Head of caudate nucleus (tissue), 42 donors: ENCODE measurements around the gene GRAP.

Source experiments
- DNase-seq, 42 donors: peaks; one replicate each; pipeline versions ENCODE4 v3.0.0 to v3.0.0-alpha.2; 2020 to 2021; ENCODE audit warnings: mixed read lengths in 7 of 42
- intact Hi-C: fragments of 100-400 bp; cut with DNase I; formaldehyde crosslinking; loops from one replicate; pipeline ENCODE4 v1.15.0; 2022

GRAP gene

DNA sequence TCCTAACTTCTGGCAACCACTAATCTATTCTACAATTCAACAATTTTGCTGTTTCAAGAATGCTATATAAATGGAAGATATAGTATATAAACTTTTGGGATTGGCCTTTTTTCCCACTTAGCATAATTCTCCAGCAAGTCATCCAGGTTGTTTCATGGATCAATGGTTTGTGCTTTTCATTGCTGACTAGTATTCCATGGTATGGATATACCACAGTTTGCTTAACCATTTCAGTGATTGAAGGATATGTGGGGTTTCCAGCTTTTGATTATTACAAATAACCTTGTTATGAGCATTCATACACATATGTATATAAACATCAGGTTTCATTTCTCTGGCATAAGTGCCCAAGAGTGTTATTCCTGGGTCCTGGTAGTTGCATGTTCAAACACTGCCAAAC lies 40.1 kb downstream of the GRAP start:
- DNase-seq: no peak
- intact Hi-C loops: no loop called here

- intact Hi-C loops: no loop called here
- DNase-seq: no peak
Measured at GRCh38 chr17:19005789-19006430, 40.8 kb downstream of the GRAP start.

- intact Hi-C loops: no loop called here
- no peak for DNase-seq
Measured at GRCh38 chr17:19005137-19005773, 41.5 kb downstream of the GRAP start.

GRCh38 chr17:19004421-19005136 lies 42.2 kb downstream of the GRAP start, which contains the start of gene FAM83G:
TSS of gene FAM83G (minus strand) at chr17:19004764. CDS start at chr17:19004041, 723 bp downstream.
- DNase-seq: peak; percentile 5 to 85 (median 64)
- intact Hi-C loops: no loop called here

GRCh38 chr17:19003543-19004420 lies 43.0 kb downstream of the GRAP start:
- intact Hi-C loops: no loop called here
- peak in 1 of 42 donors; percentile 12 for DNase-seq

DNA sequence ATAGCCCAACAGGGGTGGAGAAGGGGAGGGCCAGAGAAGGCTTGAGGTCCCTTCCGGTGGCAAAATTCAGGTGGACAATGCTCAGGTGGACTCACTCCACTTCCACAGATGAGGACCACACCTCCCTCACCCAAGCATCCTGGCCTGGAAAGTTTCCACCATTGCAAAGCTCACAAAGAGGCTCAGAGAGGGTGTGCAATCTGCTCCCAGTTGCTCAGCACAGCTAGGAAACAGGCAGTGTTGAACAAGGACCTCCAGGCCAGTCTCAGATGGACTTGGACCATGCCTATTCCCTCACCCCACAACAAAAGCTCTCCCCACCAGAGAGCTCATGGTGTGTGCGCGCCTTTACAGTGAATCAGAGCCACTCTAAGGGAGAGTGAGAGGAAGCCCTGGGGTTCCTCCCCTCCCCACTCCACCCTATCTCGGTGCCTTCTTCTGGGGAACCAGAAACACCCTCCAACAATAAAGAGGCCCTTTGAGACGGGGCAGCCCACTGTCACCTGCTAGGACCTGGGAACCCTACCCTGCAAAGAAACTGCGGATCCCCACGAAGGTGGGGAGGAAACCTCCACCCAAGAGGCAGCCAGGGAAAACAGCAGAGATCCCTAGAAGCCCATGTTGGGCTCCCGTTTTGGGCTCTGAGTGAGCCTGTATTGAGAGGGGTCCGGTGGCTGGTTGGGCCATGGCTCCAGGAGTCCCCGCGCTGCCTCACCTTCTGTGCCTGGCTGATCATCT lies 43.8 kb downstream of the GRAP start:
- intact Hi-C loops: no loop called here
- DNase-seq: no peak

DNA sequence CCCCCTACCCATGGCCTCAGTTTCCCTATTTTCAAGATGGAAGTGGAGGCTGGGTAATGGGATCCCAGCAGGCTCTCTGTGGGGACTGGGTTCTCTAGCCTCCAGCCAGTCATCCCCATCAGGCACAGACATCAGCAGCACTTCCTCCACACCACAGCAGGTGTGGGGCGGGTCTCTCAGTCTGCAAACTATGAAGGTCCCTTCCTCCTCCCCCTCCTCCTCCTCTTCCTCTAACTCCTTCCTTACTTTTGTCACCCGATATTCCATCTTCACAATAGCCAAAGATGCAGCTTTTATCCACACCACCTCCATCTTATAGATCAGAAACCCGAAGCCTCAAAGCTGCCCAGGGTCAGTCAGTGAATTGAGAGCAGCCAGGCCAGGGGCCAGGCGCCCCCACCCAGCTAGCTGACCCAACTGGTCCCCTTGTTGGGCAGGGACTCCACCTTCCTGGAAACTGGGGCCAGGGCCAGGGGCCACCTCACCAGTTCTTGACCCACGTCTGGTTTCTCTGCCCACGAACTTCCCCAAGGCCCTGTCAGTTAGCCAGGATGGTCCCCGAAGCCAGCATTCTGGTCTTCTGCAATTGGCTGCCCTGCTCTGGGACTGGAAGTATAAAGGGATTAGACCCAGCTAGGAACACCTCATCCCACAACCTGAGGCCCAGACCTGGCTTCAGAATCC lies 44.7 kb downstream of the GRAP start:
- DNase-seq: no peak
- intact Hi-C loops: no loop called here

- intact Hi-C loops: no loop called here
- no peak for DNase-seq
Measured at GRCh38 chr17:19000531-19001325, 46.0 kb downstream of the GRAP start.

GRCh38 chr17:18999911-19000310 lies 46.8 kb downstream of the GRAP start:
- intact Hi-C loops: no loop called here
- no peak for DNase-seq

DNA sequence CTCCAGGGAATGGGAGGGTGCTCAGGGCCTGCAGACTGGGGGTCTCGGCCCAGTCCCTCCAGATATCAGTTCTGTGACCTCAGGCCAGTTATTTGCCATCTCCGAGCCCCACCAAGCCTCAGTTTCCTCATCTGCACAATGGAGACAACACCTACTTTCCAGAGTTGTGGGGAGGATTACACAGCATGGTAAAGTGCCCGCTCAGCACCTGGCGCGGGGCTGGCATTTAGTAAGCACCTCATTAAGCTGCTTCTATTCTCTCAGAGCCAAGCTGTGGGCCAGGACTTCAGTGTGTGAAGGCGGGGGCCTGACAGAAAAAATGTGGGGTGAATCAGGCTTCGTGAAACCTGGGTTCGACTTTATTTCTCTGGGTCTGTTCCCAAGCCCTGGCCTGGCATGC lies 47.4 kb downstream of the GRAP start:
- no peak for DNase-seq
- intact Hi-C loops: no loop called here

DNA sequence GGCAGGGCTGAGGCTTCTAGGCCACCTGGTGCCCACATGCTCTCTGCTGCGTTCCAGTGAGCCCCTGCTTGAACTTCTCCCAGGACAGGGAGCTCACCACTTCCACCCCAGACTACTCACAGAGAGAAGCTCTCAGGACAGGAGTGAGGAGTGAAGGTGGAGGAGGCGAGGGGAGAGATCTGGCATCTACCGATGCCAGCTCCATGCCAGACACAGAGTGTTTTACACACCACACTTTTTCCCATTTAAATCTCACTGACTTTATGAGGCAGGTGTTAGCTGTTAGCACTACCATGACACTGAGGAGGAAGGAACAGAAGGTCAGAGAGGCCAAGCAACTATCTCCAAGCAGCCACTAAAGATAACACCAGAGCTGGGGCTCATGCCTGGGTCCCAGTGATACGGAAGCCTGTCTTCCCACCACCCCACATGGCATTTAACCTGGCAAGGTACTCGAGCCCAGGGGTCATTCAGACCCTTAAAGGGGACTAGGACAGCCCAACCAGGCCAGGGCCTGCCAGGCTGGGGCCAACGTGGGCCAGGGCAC lies 49.0 kb downstream of the GRAP start:
- no peak for DNase-seq
- intact Hi-C loops: no loop called here

GRCh38 chr17:18996458-18996857 lies 50.3 kb downstream of the GRAP start:
- no peak for DNase-seq
- intact Hi-C loops: no loop called here

DNA sequence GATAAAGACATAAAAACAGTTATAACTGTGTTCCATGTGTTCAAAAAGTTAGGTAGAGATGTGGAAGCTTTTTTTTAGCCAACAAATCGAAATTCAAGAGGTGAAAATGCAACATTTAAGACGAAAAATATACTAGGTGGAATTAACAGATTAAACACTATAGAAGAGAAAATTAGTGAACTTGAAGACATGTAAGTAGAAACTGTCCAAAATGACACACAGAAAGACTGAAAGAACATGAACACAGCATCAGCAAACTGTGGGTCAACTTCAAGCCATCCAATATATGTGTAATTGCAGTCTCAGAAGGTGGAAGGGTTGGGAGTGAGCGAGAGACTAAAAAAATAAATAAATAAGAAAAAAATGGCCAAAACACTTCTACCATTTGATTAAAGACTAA lies 51.5 kb downstream of the GRAP start:
- intact Hi-C loops: no loop called here
- no peak for DNase-seq

- DNase-seq: no peak
- intact Hi-C loops: no loop called here
Measured at GRCh38 chr17:18994631-18995030, 52.1 kb downstream of the GRAP start.

GRCh38 chr17:18993905-18994526 lies 52.7 kb downstream of the GRAP start:
- intact Hi-C loops: no loop called here
- no peak for DNase-seq

DNA sequence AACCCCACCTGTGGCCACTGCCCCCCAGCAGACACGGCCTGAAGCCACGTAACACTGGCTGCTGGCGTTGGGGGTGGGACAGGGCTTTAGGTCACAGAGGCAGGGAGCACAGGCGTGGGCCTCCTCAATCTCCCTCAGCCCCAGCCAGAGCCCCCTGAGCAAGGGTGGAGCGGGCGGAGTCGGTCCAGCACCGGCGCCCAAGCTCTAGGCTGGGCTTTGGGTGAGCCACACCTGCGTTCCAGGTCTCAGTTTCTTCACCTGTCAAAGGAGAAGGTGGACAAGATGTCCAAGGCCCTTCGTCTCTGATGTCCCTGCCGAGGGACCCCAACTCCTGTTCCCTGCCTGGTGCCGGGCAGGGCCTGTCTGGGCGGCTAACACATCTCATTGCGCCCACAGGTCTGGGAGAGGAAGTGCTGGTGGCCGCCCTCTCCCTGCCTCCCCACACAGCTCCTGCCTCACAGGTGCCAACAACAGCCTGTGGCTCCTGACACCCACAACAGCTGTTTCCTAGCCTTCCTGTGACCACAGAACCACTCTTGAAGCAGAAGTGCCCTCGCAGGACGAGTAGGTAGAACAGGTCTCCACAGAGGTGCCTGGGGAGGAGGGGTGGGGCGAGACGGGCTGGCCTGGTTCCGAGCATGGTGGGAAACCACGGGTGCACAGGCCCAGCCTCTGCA lies 54.2 kb downstream of the GRAP start:
- no peak for DNase-seq
- intact Hi-C loops: no loop called here
